Fibroblast of mammary gland (primary cell): ENCODE data around the gene KSR1.
A peak's percentile ranks its signal among the peaks of the same experiment; 100 is the strongest.
"Not testable (repeated sequence)": the region's sequence is repeated elsewhere in the genome, so short reads cannot be mapped to it uniquely, and the experiment has no call there.

Source experiments
- DNase-seq: peaks from one replicate; pipeline ENCODE4 v3.0.0-alpha.2; 2010; ENCODE audit warnings: low read depth
- H3K4me3 ChIP-seq: 2 replicates; pipeline ENCODE4 v1.5.1; 2011; ENCODE audit warnings: low read depth, mild to moderate bottlenecking, low read length, moderate library complexity; ENCODE audit not compliant: control insufficient read depth
- CTCF ChIP-seq: conservative IDR thresholded peaks from 2 replicates; pipeline ENCODE4 v1.5.1; 2011; ENCODE audit warnings: low read depth, low read length, inconsistent platforms; ENCODE audit not compliant: control insufficient read depth, insufficient read depth

The KSR1 gene

GRCh38 chr17:27651411-27652345, 195.4 kb downstream of the KSR1 start:
- peak; percentile 43 for DNase-seq
- TF ChIP-seq CTCF, result peak; percentile 64
- H3K4me3 ChIP-seq, result no peak overlapping the region

- not testable (repeated sequence) for DNase-seq, H3K4me3 ChIP-seq
Measured at GRCh38 chr17:27653449-27653971, 197.3 kb downstream of the KSR1 start.

- DNase-seq, result no peak
- H3K4me3 ChIP-seq, result no peak overlapping the region
- no peak for TF ChIP-seq CTCF
Measured at GRCh38 chr17:27654136-27654535, 197.9 kb downstream of the KSR1 start.

GRCh38 chr17:27654654-27655524, 198.6 kb downstream of the KSR1 start:
- no peak overlapping the region for H3K4me3 ChIP-seq
- DNase-seq, result peak; percentile 53
- peak; percentile 61 for TF ChIP-seq CTCF

GRCh38 chr17:27655525-27656111, 199.4 kb downstream of the KSR1 start:
- DNase-seq, H3K4me3 ChIP-seq: not testable (repeated sequence)

- not testable (repeated sequence) for DNase-seq, H3K4me3 ChIP-seq
Measured at GRCh38 chr17:27656620-27657019, 200.4 kb downstream of the KSR1 start.

GRCh38 chr17:27657620-27658019, 201.4 kb downstream of the KSR1 start:
- DNase-seq, result peak; percentile 9
- TF ChIP-seq CTCF, result no peak
- no peak overlapping the region for H3K4me3 ChIP-seq

- no peak overlapping the region for H3K4me3 ChIP-seq
Measured at GRCh38 chr17:27659683-27660082, 203.4 kb downstream of the KSR1 start.

More at GRCh38 chr17:27659683-27660082, 203.4 kb downstream of the KSR1 start:
- no peak for TF ChIP-seq CTCF
- no peak for DNase-seq
